Sigmoid colon (tissue), 7 donors: ENCODE data around the gene HOPX. TPM values are rescaled to one million over a fixed set of nuclear protein-coding genes. Genes with fewer than 3 reads are reported as not detected.

ENCODE experiments used
- DNase-seq: peaks from one replicate; pipeline ENCODE4 v3.0.0-alpha.2; 2019
- H3K27ac ChIP-seq, 4 donors: fragments of 200-600 bp; sonication (generic); one replicate each; pipeline ENCODE4 v1.5.1; 2016 to 2019; ENCODE audit warnings: mild to moderate bottlenecking in 1 of 4
- H3K27me3 ChIP-seq, 3 donors: fragments of 200-600 bp; sonication (generic); one replicate each; pipeline ENCODE4 v1.5.1; 2019; ENCODE audit warnings: mild to moderate bottlenecking in 1 of 3
- H3K36me3 ChIP-seq, 4 donors: fragments of 200-600 bp; sonication (generic); one replicate each; pipeline ENCODE4 v1.5.1; 2016 to 2019
- H3K4me1 ChIP-seq, 4 donors: fragments of 200-600 bp; sonication (generic); one replicate each; pipeline ENCODE4 v1.5.1; 2017 to 2019
- H3K4me3 ChIP-seq, 4 donors: fragments of 200-600 bp; sonication (generic); one replicate each; pipeline ENCODE4 v1.5.1; 2017 to 2019; ENCODE audit warnings: mild to moderate bottlenecking in 2 of 4, moderate library complexity in 1 of 4
- H3K9me3 ChIP-seq, 4 donors: fragments of 200-600 bp in 3 of 4; sonication (generic) in 3 of 4; one replicate each; pipeline versions ENCODE4 v1.5.1 to v1.6.1; 2013 to 2019
- CTCF ChIP-seq, 4 experiments: fragments of 450-650 bp in 3 of 4; fragments of 200-600 bp in 1 of 4; IDR thresholded peaks; one replicate each; pipeline ENCODE4 v1.5.1; 2016 to 2019; ENCODE audit warnings: antibody characterized with exemption in 4 of 4, mild to moderate bottlenecking in 3 of 4, moderate library complexity in 2 of 4
- EP300 ChIP-seq, 4 donors: sonication (generic); formaldehyde crosslinking; IDR thresholded peaks; one replicate each; pipeline ENCODE4 v1.6.1; 2017; ENCODE audit warnings: antibody characterized with exemption in 4 of 4
- POLR2A ChIP-seq, 2 donors: fragments of 450-650 bp; IDR thresholded peaks; one replicate each; pipeline ENCODE4 v1.6.1; 2016; ENCODE audit warnings: antibody characterized with exemption in 2 of 2, mild to moderate bottlenecking in 2 of 2, moderate library complexity in 2 of 2
- POLR2AphosphoS5 ChIP-seq, 4 donors: sonication (generic); formaldehyde crosslinking; IDR thresholded peaks; one replicate each; pipeline ENCODE4 v1.6.1; 2017; ENCODE audit warnings: antibody characterized with exemption in 4 of 4
- WGBS, 2 donors: extraction: QIAGEN DNeasy Blood & Tissue Kit; methylation state at CpG; one replicate each; pipeline ENCODE4 v1.1.7; 2013; 5-methylcytosine and 5-hydroxymethylcytosine counted together
- intact Hi-C: fragments of 100-400 bp; cut with DNase I; formaldehyde crosslinking; loops from one replicate; pipeline ENCODE4 v1.15.1; 2023
- polyA plus RNA-seq, 3 donors: library from polyadenylated mRNA; stranded (reverse); fragments of 200-250 nt; gene quantifications; one replicate each; pipeline ENCODE4 v1.2.3, GENCODE V29; 2013
- total RNA-seq, 4 donors: library from RNA; depleted of rRNA; stranded (reverse); fragments of >200 nt; gene quantifications; one replicate each; pipeline ENCODE4 v1.1.0, GENCODE V29; 2016
- donor health status: healthy with polysubstance abuse.
- donor health status: Bipolar disorder and iron deficiency.
- donor health status: healthy.

HOPX gene
- total and polyA plus RNA-seq, 7 donors = 2.5 to 57.9 (median 24.7) TPM

DNA sequence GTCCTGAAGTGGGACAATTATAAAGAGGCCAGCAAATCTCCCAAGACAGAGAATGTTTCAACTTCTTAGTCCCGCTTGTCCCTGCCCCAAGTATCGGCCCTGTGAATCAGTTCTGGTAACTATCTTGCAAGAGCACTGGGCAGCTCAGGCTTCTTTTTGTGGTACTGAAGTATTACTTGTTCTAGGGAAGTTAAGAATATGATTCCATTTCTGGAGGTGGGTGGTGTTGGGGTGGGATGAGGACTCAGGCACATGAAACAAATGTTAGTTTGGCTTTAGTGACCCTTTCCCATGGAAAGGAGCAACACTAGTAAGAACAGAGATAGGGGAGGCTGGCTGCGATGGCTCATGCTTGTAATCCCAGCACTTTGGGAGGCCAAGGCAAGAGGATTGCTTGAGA, 28.9 kb downstream of the HOPX start:
- H3K27me3 ChIP-seq = peaks cover 0 to 7% (median 0%) of the 10 kb centered on the region in 3 donors
- no peak for DNase-seq
- intact Hi-C loops = loop anchor here (10.0 kb wide), 1 partner anchor 217 kb away; the partner anchor contains the start of genes PAICS and PPAT
- no peaks in the 10 kb centered on the region for H3K9me3 ChIP-seq
- peaks cover 0 to 38% (median 25%) of the 10 kb centered on the region in 4 donors for H3K4me1 ChIP-seq
- WGBS, 2 donors = 95 to 97% methylated on average over 3 of the region's 3 CpGs
- no peak for TF ChIP-seq CTCF (IDR thresholded peaks at IDR 0.05)
- no peak for TF ChIP-seq EP300 (IDR thresholded peaks at IDR 0.05)
- TF ChIP-seq POLR2AphosphoS5 (IDR thresholded peaks at IDR 0.05) = no peak
- no peak for TF ChIP-seq POLR2A (IDR thresholded peaks at IDR 0.05)
- no peak overlapping the region for H3K4me3 ChIP-seq
- H3K36me3 ChIP-seq = peaks cover 0 to 9% (median 0%) of the 10 kb centered on the region in 4 donors
- H3K27ac ChIP-seq = no peak overlapping the region

DNA sequence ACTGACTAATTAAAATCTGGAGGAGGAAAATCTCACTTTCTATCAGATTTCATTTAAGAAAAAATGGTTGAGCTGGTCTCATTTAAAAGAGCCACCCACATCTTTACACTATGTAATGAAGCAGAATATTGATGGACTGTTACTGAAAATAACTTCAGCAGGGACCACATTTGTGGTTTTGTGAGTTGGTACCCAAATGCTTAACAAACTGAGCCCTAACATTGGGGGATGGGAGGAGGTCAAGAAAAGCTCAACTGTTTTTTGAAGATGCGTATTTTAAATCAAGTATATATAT, 30.1 kb downstream of the HOPX start:
- intact Hi-C loops = loop anchor here (10.0 kb wide), 1 partner anchor 216 kb away; the partner anchor contains the start of genes PAICS and PPAT
- 94 to 97% methylated on average over 1 of the region's 1 CpG for WGBS, 2 donors
- peaks cover 0 to 4% (median 1%) of the 10 kb centered on the region in 4 donors for H3K9me3 ChIP-seq

GRCh38 chr4:56650262-56651055, 30.6 kb downstream of the HOPX start:
- no peak for DNase-seq
- Histone ChIP-seq H3K9me3 (peaks cover 0 to 4% (median 1%) of the 10 kb centered on the region in 4 donors), H3K4me1 (peaks cover 0 to 27% (median 19%) of the 10 kb centered on the region in 4 donors), H3K36me3 (peaks cover 0 to 9% (median 0%) of the 10 kb centered on the region in 4 donors), H3K27me3 (no peaks in the 10 kb centered on the region), H3K27ac (no peak overlapping the region), H3K4me3 (no peak overlapping the region)
- intact Hi-C loops = loop anchor here (10.0 kb wide), 1 partner anchor 216 kb away; the partner anchor contains the start of genes PAICS and PPAT
- TF ChIP-seq EP300 (IDR thresholded peaks at IDR 0.05) = no peak
- no peak for TF ChIP-seq CTCF (IDR thresholded peaks at IDR 0.05)
- no peak for TF ChIP-seq POLR2A (IDR thresholded peaks at IDR 0.05)
- no peak for TF ChIP-seq POLR2AphosphoS5 (IDR thresholded peaks at IDR 0.05)
- 70 to 79% methylated on average over 6 of the region's 6 CpGs for WGBS, 2 donors

More for the DNA sequence above, 30.1 kb downstream of the HOPX start:
- Histone ChIP-seq H3K36me3 (peaks cover 0 to 9% (median 0%) of the 10 kb centered on the region in 4 donors), H3K27ac (no peak overlapping the region), H3K4me3 (no peak overlapping the region), H3K4me1 (peaks cover 0 to 28% (median 19%) of the 10 kb centered on the region in 4 donors), H3K27me3 (no peaks in the 10 kb centered on the region)
- DNase-seq = no peak
- TF ChIP-seq CTCF (IDR thresholded peaks at IDR 0.05) (no peak), POLR2AphosphoS5 (IDR thresholded peaks at IDR 0.05) (no peak), POLR2A (IDR thresholded peaks at IDR 0.05) (no peak), EP300 (IDR thresholded peaks at IDR 0.05) (no peak)

GRCh38 chr4:56649445-56650261, 31.4 kb downstream of the HOPX start:
- intact Hi-C loops = loop anchor here (10.0 kb wide), 1 partner anchor 215 kb away; the partner anchor contains the start of genes PAICS and PPAT
- 83 to 89% methylated on average over 5 of the region's 5 CpGs for whole genome bisulfite sequencing, 2 donors
- H3K27ac ChIP-seq = no peak overlapping the region
- peaks cover 0 to 23% (median 15%) of the 10 kb centered on the region in 4 donors for H3K4me1 ChIP-seq
- H3K27me3 ChIP-seq = no peaks in the 10 kb centered on the region
- TF ChIP-seq POLR2A (IDR thresholded peaks at IDR 0.05) (no peak), POLR2AphosphoS5 (IDR thresholded peaks at IDR 0.05) (no peak), CTCF (IDR thresholded peaks at IDR 0.05) (no peak), EP300 (IDR thresholded peaks at IDR 0.05) (no peak)
- no peak for DNase-seq
- peaks cover 0 to 4% (median 1%) of the 10 kb centered on the region in 4 donors for H3K9me3 ChIP-seq
- H3K4me3 ChIP-seq = no peak overlapping the region
- H3K36me3 ChIP-seq = peaks cover 0 to 9% (median 0%) of the 10 kb centered on the region in 4 donors
